HG03520 (cell line): ENCODE results near the gene BCCIP.
A peak's percentile ranks its signal among the peaks of the same experiment; 100 is the strongest.

ENCODE experiments used
- ATAC-seq: cut with Tn5 transposase; IDR thresholded peaks from one replicate; pipeline ENCODE4 v1.9.1; 2021; ENCODE audit warnings: mild to moderate bottlenecking, moderate library complexity; ENCODE audit not compliant: unreplicated experiment

BCCIP gene

DNA sequence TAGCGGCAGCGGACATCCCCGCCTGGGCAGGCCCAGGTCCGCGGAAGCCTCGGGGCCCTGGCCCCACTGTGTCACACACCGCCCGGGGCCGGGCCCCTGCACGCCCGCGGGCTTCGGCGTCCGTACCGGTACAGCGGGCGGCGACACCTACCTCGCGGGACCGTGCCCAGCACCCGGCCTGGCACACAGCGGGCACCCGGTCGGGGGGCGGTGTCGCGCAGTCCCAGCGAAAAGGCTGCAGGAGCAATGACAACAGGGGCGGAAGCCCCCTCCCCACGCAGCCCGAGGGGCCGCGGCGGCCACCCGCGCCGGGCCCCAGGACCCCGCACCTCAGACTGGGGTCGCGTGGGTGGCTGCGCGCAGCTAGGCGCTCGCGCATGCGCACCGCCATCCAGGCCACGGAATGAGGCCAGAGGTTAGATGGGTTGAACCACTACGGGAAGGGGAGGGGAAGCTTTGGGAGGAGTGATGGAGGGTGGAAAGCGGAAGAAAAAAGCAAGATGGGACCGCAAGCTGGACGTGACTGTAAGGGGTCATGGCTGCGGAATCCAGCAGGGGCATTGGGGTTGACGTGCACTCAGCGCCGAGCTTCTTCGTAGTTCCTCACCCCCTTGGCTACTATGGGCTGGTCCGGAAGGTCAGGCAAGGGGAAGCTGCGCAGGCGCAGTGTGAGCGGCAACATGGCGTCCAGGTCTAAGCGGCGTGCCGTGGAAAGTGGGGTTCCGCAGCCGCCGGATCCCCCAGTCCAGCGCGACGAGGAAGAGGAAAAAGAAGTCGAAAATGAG is at the start of gene BCCIP, which contains the start of gene UROS:
Gene BCCIP, plus strand, starts transcription at position 669 of the 785 bp plus-strand sequence. Its CDS starts 12 bp downstream, at position 681.
Gene UROS, minus strand, starts transcription at position 381 of the 785 bp plus-strand sequence. CDS start 6,759 bp downstream, outside the sequence.
- ATAC-seq, result peak; percentile 72

DNA sequence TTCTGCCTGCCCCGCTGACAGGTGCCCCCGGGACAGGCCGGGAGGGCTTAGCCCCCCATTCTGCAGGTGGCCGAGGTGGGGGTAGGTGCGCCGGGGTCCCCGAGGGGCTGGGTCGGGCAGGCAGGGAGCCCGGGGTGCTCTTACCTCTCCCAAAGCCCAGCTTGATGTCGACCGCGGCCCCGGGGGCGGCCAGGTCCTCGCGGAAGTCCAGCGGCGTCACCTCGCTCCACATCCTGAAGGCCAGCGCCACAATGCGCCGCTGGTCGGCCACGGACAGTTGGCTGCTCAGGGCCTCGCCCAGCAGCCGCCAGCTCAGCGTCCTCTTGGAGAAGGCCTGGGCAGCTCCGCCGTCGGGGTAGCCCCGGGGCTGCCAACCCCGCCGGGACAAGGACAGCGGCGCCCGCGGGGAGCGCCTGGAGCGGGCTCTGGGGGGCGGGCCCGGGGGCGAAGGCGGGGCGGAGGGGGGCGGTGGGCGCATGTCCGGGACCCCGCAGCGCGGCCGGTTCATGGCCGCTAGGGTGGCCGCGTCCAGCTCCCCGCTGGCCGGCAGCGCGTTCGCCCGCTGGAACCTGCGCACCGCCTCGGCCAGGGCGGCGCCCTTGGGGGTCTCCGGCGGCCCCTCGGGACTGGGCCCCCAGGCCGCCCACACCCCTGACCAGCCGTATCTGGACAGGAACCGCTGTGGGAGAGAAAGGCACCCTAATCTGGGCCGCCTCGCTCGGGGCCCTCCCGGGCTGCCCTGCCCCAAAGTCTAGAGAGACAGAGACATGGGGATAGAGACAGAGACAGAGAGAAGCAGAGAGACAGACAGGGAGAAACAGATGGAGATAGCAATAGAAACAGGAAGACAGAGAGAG is 49.4 kb upstream of the BCCIP start:
- ATAC-seq, result no peak

DNA sequence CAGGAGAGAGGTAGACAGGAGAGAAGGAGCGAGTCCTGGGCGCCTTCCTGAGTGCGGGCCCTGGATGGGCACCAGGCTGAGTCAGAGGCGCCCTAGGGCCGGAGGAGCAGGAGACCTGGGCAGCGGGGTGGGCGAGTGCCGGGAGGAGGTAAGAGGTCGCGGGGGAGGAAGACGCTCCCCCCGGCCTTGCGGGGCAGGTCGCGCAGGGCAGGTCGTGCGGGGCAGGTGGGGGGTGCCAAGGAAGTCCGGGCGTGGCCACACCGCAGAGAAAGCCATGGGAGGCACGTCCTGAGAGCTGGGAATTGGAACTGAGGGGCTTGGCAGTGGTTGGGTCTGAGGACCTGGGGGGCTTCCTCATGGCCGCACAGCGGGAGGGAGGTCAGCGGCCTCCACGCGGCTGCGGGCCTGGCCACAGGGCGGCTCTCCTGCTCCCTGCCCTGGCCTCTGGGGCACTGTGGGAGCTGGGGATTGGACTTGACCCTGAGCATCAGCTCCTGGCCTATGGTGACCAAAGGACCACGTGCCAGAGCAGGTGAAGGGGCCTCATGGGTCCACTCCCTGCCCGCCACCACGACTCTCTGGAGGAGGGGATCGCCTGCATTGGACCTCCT is 48.7 kb upstream of the BCCIP start:
- ATAC-seq, result no peak

DNA sequence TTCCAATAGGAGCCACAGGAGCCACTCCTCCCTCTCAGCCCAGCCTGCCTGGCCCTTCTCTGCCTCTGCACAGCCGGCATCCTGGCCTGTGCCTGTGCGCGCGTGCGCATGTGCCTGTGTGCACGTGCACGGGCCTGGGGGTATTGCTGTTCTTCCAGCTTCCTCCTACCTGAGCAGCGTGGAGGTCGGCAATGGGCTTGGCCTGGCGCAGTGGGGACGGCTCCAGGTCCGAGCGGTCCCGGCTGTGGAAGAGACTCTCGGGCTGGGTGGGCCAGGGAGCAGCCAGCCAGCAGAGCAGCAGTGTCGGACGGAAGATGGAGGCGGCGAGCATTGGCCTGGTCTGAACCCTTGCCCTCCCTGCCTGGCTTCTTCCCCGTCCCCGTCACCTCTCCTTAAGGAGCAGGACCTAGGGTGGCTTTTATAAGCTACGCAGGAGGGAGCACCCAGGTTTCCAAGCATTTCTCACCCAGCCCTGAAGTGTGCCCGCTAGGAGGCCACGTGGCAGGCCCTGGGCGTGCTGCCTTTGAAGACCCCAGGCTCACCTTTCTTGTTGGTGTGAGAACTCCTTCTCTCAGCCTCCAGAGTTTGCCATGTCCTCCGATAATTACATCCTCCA is 47.7 kb upstream of the BCCIP start, which contains the start of gene MMP21:
Gene MMP21, minus strand, starts transcription at position 331 of the 616 bp plus-strand sequence. Its CDS starts 0 bp downstream, at position 331.
- ATAC-seq, result no peak

DNA sequence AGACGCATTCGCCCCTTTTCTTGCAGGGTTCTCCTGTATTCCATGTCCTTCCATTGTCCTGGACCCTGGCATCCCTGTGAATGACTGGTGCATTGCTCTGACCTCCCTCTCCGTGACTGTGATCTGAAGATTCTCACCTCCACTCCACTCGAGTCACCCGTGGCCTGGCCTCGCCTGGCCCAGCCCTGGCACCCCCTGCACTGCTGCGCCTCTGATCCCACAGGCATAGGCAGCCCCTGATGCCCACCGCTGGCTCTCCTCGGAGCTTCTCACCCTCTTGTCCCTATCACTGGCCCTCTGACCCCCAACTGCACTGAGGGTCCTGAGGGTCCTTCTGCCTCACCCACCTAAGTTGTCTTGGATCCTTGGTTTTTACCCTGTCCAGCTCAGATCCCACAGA is 45.5 kb upstream of the BCCIP start:
- no peak for ATAC-seq

DNA sequence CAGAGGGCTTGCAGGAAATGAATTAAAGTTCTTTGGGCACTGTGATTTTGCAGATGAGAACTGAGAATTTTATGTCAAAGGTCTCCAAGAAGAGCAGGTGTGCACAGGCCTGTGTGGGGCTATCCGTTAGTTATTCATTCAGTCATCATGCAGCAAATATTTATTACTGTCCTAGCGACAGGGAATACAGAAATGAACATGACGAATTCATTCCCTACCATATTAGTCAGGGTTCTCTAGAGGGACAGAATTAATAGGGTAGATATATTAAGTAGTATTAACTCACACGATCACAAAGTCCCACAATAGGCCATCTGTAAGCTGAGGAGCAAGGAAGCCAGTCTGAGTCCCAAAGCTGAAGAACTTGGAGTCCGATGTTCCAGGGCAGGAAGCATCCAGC is 44.8 kb upstream of the BCCIP start:
- ATAC-seq, result no peak

DNA sequence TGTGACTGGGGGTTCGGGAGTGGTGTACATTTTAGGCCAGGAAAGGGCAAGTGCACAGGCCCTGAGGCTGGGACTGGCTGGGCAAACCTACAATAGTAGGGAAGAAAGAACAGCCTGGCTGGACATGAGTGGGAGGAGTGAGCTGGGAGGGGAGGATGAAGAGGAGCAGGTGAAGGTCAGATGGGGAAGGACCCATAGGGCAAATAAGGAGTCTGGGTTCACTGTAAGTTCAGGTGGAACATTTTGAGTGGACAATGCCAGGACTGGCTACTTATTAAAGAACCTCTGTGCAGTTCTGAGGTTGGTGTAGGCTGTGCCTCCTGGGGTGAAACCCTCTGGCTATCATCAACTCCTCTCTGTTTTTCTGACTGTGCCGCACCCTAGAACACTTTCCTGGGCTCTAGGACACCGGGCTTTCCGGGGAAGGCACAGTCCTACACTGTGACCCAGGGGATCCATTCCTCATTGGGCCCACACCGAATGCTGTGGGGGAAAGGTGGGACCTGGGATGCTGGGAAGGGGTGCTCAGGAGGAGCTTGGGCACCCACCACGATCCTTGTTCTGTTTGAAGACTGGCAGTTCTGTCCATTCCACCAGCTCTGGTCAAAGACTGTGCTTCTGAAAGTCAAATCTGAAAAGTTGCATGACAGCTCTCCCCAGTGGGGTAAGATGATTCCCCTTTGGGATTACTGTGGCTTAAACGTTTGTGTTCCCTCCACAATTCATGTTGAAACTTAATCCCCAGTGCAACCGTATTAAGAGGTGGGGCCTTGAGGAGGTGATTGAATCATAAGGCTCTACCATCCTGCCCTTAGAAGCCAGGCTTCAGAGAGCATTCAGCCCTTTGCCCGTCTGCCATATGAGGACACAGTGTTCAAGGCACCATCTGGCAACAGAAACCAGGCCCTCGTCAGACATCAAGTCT is 43.7 kb upstream of the BCCIP start:
- ATAC-seq, result no peak

DNA sequence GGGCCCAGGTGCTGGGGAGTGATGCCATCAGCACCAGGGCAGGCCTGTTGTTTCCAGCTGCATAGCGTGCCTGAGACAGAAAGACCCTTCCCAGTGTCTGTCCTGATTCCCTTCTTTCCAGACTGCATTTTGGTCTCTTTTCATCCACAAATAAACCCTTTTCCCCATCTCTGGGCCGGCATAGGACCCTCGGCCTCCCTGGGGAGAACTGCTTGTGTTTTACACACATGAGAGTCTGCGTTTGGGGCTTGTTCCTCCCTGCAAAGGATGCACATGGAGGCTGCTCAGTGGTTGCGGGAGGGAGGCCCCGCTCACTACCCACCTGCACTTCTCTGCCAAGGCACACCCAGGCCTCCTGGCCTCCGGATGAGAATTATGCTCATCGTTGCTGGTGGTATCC is 42.0 kb upstream of the BCCIP start:
- no peak for ATAC-seq

DNA sequence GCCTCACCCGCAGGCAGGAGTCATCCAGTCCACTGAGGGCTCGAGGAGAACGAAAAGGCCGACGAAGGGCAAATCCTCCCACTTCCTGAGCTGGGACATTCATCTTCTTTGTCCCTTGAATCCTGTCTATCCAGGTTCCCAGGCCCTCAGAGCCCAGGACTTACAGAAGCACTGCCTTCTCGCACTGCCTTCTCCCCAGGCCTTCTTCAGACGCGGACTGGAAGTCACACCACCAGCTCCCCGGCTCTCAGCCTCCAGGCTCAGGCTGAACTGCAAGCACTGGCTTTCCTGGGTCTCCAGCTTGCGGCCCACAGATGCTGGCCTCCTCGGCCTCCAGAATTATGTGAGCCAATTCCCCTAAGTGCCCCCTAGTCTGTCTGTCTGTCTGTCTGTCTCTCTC is 41.3 kb upstream of the BCCIP start:
- ATAC-seq, result no peak

DNA sequence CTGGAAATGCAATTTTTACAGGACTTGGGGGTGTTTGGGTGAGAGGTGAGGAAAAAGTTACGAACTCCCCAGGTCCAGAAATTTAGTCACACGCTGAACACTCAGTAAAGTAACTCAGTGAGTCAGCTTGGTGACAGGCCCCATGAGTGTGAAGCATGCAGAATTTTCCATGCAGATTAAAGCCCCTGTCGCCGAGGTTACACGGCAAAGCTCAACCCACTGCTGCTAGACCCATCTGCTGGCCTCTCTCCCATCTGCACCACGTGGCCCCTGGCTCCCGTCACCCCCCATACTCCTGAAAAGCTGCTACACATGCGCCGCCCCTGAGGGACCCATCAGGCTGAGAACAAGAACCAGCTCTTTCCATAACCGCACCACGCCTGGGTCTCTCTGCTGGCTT is 40.7 kb upstream of the BCCIP start:
- no peak for ATAC-seq

DNA sequence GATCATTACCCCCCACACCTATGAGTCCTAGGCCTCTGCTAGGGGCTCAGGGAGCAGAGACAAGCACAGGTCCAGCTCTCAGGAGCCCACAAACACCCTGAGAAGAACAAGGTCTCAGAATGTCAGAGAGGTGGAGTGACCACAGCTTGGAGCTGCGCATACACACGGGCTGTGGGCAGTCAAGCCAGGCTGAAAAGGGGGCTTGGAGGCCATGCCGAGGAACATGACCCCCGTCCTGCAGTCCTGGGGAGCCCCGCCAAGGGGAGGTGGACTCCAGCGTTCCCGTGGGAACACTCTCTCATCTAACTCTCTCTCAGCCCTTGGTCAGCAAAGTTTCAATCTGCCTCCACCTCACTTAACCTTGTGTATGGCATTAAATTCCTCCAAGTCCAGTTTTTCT is 39.9 kb upstream of the BCCIP start:
- no peak for ATAC-seq

DNA sequence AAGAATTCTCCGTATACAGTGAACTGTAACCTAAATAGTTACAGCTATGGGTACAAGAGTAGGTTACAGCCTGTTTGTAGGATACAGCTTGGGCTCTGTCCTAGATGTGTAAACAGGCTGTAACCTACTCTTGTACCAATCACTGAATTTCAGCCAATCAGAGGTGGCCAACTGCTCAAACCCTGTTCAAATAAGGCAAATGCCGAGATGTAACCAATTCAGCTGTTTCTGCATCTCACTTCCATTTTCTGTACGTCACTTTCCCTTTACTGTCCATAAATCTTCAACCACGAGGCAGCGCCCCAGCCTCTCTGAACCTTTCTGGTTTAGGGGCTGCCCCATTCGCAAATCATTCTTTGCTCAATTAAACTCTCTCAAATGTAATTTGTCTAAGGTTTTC is 39.4 kb upstream of the BCCIP start:
- ATAC-seq, result peak; percentile 73

DNA sequence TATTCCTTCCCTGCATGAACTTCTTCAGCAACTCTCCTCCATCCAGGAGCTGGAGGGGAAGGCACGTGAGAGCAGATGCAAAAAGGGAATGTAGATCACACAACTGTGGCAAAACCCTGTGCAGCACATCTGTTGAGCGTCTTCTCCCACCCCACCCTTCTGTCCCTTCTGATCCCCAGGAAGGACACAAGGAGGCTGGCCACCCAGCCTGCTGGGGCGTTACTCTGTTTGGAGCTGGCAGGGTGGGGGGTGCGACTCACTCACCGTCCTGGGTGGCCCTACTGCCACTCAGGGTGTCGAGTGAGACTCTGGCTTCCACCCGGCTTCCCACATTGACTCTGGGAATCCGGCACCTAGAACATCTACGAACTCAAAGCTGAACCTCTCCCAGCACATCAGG is 37.6 kb upstream of the BCCIP start:
- no peak for ATAC-seq

DNA sequence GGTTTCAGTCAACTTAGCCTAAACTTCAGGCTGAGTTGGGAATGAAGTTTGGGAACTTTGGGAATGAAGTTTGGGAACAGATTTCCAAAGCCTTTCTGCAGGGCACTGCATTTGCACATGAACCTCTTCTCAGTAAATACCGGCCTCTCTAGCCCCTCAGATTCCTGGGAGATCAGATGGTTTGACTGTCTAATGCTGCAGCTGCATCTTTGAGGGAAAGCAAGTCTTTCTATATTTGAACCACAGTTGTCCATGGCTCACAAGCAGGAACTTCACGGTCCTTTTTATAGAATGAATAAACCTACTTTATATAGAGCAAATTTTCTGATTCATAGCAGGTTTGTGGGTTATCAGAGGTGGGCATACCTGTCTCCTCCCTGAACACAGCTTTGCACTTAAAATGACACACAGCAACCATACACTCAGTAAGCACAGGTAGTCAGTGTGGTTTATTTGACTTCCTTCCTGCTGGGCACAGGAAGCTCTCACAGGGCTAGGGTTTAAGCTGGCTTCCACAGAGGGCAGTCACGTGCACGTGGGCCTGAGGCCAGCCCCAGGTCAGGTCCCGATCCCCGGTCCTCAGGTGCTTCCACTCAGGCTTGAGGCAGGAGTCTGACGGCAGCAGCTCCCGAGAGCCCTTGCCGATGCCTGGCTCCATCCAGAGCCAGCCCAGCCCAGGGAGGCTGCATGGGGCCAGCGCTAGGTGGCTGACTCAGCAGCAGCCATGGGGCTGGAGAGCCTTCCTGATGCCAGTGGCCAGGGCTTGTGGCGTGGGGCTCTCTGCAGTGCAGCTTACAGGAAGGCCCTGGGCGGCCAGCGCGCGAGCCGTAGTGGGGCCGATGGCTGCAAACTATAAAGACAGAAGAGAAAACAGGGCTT is 35.0 kb upstream of the BCCIP start:
- ATAC-seq, result no peak

DNA sequence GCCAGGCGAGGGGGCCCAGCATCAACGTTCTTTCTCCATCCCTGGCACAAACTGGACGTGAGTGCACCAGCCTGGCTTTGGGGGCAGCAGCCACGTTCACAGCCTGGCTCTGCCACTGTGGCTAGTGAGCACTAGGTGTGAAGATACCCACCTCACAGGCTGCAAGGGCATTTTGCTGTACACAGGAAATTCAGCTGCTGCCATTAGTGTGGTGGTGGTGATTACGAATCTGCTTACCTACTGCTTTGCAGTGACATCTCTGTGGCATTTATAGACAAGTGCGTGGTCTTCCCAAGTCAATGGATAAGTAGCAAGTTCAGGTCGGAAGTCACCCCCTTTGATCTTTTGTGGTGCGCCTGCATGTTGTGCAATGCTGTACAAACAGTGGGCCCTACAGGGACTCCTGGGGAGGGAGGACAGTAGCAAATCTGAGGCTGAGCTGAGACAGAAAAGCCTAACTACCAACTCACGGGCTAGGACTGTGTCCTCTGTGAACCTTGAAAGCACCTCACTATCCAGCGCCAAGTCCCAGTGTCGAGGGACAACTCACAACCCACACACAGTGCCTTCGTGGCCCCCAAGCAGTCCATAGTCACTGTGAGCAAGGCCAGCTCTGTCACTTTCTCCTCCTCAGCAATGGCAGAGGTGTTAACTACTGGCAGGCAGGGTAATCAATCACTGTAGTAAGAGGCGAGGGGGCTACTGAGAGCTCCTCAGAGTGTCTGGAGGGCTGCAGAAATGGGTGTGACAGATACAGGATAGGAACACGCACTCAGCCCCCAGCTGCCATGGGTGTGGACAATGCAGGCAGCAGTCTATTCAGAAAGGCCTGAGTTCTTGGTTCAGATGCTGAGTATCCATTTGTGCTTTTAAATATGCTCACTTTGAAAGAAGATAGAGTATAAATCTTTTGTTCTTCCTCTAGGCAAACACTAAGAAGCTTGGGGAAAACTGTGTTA is 30.7 kb upstream of the BCCIP start:
- no peak for ATAC-seq

DNA sequence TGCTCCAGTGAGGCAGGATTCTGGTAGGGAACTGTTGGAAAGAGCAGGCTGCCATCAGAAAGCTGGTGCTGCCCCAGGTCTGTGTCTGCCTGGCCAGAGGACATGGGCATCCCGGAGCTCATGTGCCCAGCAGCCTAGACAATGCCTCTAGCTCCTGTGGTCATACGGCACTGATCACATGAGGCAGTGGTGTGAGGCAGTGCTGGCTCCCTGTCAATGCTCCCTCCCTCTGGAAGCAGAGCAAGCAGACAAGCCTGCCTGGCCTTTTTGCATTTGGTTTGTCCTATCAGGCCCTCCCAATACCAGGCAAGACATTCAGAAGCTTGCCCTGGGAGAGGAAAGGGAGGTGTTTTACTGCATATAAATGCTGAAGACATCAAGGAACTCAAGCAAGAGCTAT is 28.2 kb upstream of the BCCIP start:
- no peak for ATAC-seq

DNA sequence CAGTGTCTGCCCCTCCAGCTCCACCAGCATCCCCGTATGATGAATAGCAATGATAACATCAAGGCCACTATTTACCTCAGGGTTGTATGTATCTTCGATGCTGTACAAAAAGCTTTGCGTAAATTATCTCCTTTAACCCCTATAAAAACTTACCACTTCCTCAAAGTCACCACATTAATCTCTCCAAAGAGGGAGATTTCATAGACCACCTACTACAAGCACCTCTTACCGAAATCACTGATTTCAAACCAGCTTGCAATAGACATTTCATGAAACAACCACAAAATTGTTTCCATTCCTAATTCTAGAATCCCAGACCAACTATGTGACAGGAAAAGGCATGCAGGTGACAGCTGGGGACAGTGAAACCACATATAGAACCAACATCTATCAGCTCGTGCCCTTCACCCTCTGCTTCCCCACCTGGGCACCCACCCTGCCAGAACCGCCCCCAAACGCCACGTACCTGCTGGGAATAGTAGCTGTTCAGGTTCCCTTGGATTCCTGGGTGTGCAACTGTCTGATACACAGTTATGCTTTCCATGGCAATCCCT is 27.6 kb upstream of the BCCIP start:
- no peak for ATAC-seq

DNA sequence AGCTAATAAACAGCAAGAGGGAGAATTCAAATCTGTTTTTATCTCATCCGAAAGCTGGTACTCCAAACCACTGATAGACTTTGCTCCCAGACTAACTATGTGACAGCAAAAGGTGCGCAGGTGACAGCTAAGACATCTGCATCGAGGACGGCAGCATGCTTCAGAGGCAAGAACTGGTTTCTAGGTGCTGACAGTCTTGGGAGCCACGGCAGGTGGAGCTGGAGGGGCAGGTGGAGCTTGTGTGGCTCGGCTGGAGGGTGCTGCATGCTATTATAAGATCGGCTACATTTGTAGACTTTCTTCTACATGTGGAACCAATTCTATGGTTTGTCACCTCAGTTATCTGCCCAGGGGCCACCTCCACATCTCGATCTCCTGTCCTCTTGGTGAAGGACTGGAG is 25.9 kb upstream of the BCCIP start:
- no peak for ATAC-seq
